Endodermal cell (in vitro differentiated cells): ENCODE results near the gene DEK. TPM values are rescaled to one million over a fixed set of nuclear protein-coding genes. Genes with fewer than 3 reads are reported as not detected.

Experiments used
- DNase-seq: peaks from one replicate; pipeline ENCODE4 v3.0.0-alpha.2; 2017
- H3K27ac ChIP-seq: 2 replicates; pipeline ENCODE4 v1.5.1; 2013; ENCODE audit warnings: mild to moderate bottlenecking, low read depth, low read length, moderate library complexity
- H3K27me3 ChIP-seq: 2 replicates; pipeline ENCODE4 v1.6.1; 2013; ENCODE audit warnings: mild to moderate bottlenecking, low read length, moderate library complexity; ENCODE audit not compliant: insufficient read depth, control insufficient read depth, poor library complexity, severe bottlenecking
- H3K36me3 ChIP-seq: 2 replicates; pipeline ENCODE4 v1.7.0; 2013; ENCODE audit warnings: mild to moderate bottlenecking, low read length, moderate library complexity; ENCODE audit not compliant: control insufficient read depth, insufficient read depth
- H3K4me1 ChIP-seq: one replicate; pipeline ENCODE4 v1.7.0; 2013; ENCODE audit warnings: low read length; ENCODE audit not compliant: control insufficient read depth, insufficient read depth
- H3K4me3 ChIP-seq: 2 replicates; pipeline ENCODE4 v1.5.1; 2013; ENCODE audit warnings: mild to moderate bottlenecking, low read length, moderate library complexity
- H3K9ac ChIP-seq: 2 replicates; pipeline ENCODE4 v1.6.1; 2013; ENCODE audit warnings: mild to moderate bottlenecking, low read length, moderate library complexity; ENCODE audit not compliant: poor library complexity, severe bottlenecking; ENCODE audit errors: extremely low read depth
- H3K9me3 ChIP-seq: 2 replicates; pipeline ENCODE4 v1.6.1; 2013; ENCODE audit warnings: mild to moderate bottlenecking, low read length, moderate library complexity; ENCODE audit not compliant: control insufficient read depth
- H3K27ac Mint-ChIP-seq: 2 replicates; pipeline ENCODE4 v1.8.0; 2020; ENCODE audit warnings: mixed read lengths
- H3K27me3 Mint-ChIP-seq: 2 replicates; pipeline ENCODE4 v1.8.0; 2021; ENCODE audit warnings: mild to moderate bottlenecking, mixed read lengths; ENCODE audit not compliant: insufficient read depth
- H3K36me3 Mint-ChIP-seq: 2 replicates; pipeline ENCODE4 v1.8.0; 2020; ENCODE audit warnings: low read depth, mixed read lengths
- H3K4me1 Mint-ChIP-seq: 2 replicates; pipeline ENCODE4 v1.8.0; 2020; ENCODE audit warnings: mixed read lengths
- H3K4me3 Mint-ChIP-seq: 2 replicates; pipeline ENCODE4 v1.8.0; 2020; ENCODE audit warnings: mild to moderate bottlenecking, moderate library complexity, mixed read lengths
- H3K9me3 Mint-ChIP-seq: 2 replicates; pipeline ENCODE4 v1.8.0; 2020; ENCODE audit warnings: mild to moderate bottlenecking, mixed read lengths
- CTCF ChIP-seq: fragments of 200-600 bp; sonication (generic); conservative IDR thresholded peaks from 2 replicates; pipeline ENCODE4 v1.5.0; 2021; ENCODE audit warnings: antibody characterized with exemption, mild to moderate bottlenecking
- WGBS, 2 experiments: methylation state at CpG; one replicate each; pipeline versions ENCODE4 v1.1.5 to v1.1.7; 2013; ENCODE audit warnings: missing lambda C conversion rate in 2 of 2, mixed read lengths in 1 of 2; ENCODE audit not compliant: insufficient coverage in 1 of 2, insufficient read length in 1 of 2; 5-methylcytosine and 5-hydroxymethylcytosine counted together
- total RNA-seq, 2 donors: library from RNA; stranded (reverse); fragmentation: NEBNext Ultra II Directional in 1 of 2; extraction: Animal tissue kit (Norgen Biotek cat#: 25700) in 1 of 2; gene quantifications; 2 replicates in 1 of 2; 3 replicates in 1 of 2; pipeline ENCODE4 v1.2.1, GENCODE V29; 2021

DEK gene
- total RNA-seq, 2 donors from 2014 or later: 139 to 171 TPM

- no peak for TF ChIP-seq CTCF
- H3K36me3 Mint-ChIP-seq: peaks cover 36% of the 10 kb centered on the region
- peaks cover 3% of the 10 kb centered on the region for H3K4me1 Mint-ChIP-seq
- 92 to 93% methylated on average over 2 to 6 of the region's 6 CpGs for WGBS, 2 experiments
- no peaks in the 10 kb centered on the region for H3K27me3 ChIP-seq
- no peaks in the 10 kb centered on the region for H3K9me3 Mint-ChIP-seq
- no peaks in the 10 kb centered on the region for H3K9me3 ChIP-seq
- no peak overlapping the region for H3K4me3 Mint-ChIP-seq
- peaks cover 10% of the 10 kb centered on the region for H3K36me3 ChIP-seq
- peak overlapping the region; percentile 24 for H3K27ac Mint-ChIP-seq
- no peak overlapping the region for H3K27ac ChIP-seq
- H3K4me1 ChIP-seq: no peaks in the 10 kb centered on the region
- no peak overlapping the region for H3K4me3 ChIP-seq
- no peaks in the 10 kb centered on the region for H3K27me3 Mint-ChIP-seq
- peak; percentile 33 for DNase-seq
- H3K9ac ChIP-seq: no peak overlapping the region
Observed at GRCh38 chr6:18203786-18204185, 60.5 kb downstream of the DEK start.

- H3K4me1 ChIP-seq: peaks cover 3% of the 10 kb centered on the region
- no peaks in the 10 kb centered on the region for H3K9me3 Mint-ChIP-seq
- peaks cover 13% of the 10 kb centered on the region for H3K4me1 Mint-ChIP-seq
- peaks cover 10% of the 10 kb centered on the region for H3K36me3 ChIP-seq
- WGBS, 2 experiments: 94 to 96% methylated on average over 2 to 3 of the region's 3 CpGs
- no peak overlapping the region for H3K4me3 ChIP-seq
- H3K27me3 Mint-ChIP-seq: no peaks in the 10 kb centered on the region
- no peak for DNase-seq
- H3K27me3 ChIP-seq: no peaks in the 10 kb centered on the region
- H3K27ac Mint-ChIP-seq: no peak overlapping the region
- peaks cover 34% of the 10 kb centered on the region for H3K36me3 Mint-ChIP-seq
- no peak overlapping the region for H3K9ac ChIP-seq
- no peak overlapping the region for H3K27ac ChIP-seq
- no peaks in the 10 kb centered on the region for H3K9me3 ChIP-seq
- no peak overlapping the region for H3K4me3 Mint-ChIP-seq
- no peak for TF ChIP-seq CTCF
Observed at GRCh38 chr6:18192026-18192425, 72.3 kb downstream of the DEK start.

- Histone ChIP-seq H3K27me3 (no peaks in the 10 kb centered on the region), H3K9ac (no peak overlapping the region), H3K9me3 (no peaks in the 10 kb centered on the region), H3K4me3 (no peak overlapping the region), H3K27ac (no peak overlapping the region), H3K4me1 (peaks cover 8% of the 10 kb centered on the region), H3K36me3 (peaks cover 7% of the 10 kb centered on the region)
- peaks cover 30% of the 10 kb centered on the region for H3K4me1 Mint-ChIP-seq
- H3K27ac Mint-ChIP-seq: no peak overlapping the region
- WGBS, 2 experiments: 96 to 100% methylated on average over 2 of the region's 2 CpGs
- H3K9me3 Mint-ChIP-seq: no peaks in the 10 kb centered on the region
- DNase-seq: no peak
- H3K36me3 Mint-ChIP-seq: peaks cover 24% of the 10 kb centered on the region
- no peak overlapping the region for H3K4me3 Mint-ChIP-seq
- TF ChIP-seq CTCF: no peak
- no peaks in the 10 kb centered on the region for H3K27me3 Mint-ChIP-seq
Observed at GRCh38 chr6:18189196-18189595, 75.1 kb downstream of the DEK start.
